Effector memory CD4-positive, alpha-beta T cell (primary cell): ENCODE data around the gene DLG1.

ENCODE experiments used
- DNase-seq, 3 donors: peaks; one replicate each; pipeline ENCODE4 v3.0.0-alpha.2; 2020
- H3K27ac ChIP-seq: 2 replicates; pipeline ENCODE4 v1.7.0; 2013; ENCODE audit warnings: mild to moderate bottlenecking, low read length, moderate library complexity; ENCODE audit not compliant: insufficient read depth, poor library complexity, severe bottlenecking
- H3K27me3 ChIP-seq: replicated peaks from 2 replicates; pipeline ENCODE4 v1.7.0; 2013; ENCODE audit warnings: mild to moderate bottlenecking, low read length; ENCODE audit not compliant: insufficient read depth, control insufficient read depth, poor library complexity, severe bottlenecking
- H3K36me3 ChIP-seq: 2 replicates; pipeline ENCODE4 v1.7.0; 2013; ENCODE audit warnings: mild to moderate bottlenecking, low read length, moderate library complexity; ENCODE audit not compliant: control insufficient read depth, insufficient read depth
- H3K4me1 ChIP-seq: 2 replicates; pipeline ENCODE4 v1.7.0; 2013; ENCODE audit warnings: low read length, mild to moderate bottlenecking; ENCODE audit not compliant: control insufficient read depth, insufficient read depth, poor library complexity, severe bottlenecking
- H3K4me3 ChIP-seq: 2 replicates; pipeline ENCODE4 v1.7.0; 2013; ENCODE audit warnings: low read length, low read depth, mild to moderate bottlenecking; ENCODE audit not compliant: insufficient read depth, poor library complexity, severe bottlenecking
- H3K9me3 ChIP-seq: 2 replicates; pipeline ENCODE4 v1.7.0; 2013; ENCODE audit warnings: mild to moderate bottlenecking, low read length, moderate library complexity; ENCODE audit not compliant: control insufficient read depth

DLG1 gene

GRCh38 chr3:197337656-197338055, 39.2 kb upstream of the DLG1 start:
- no peaks in the 10 kb centered on the region for H3K4me1 ChIP-seq
- no peaks in the 10 kb centered on the region for H3K9me3 ChIP-seq
- DNase-seq = no peak
- H3K4me3 ChIP-seq = no peak overlapping the region
- no peaks in the 10 kb centered on the region for H3K36me3 ChIP-seq
- H3K27me3 ChIP-seq = no peaks in the 10 kb centered on the region
- no peak overlapping the region for H3K27ac ChIP-seq

GRCh38 chr3:197337214-197337613, 38.8 kb upstream of the DLG1 start:
- no peaks in the 10 kb centered on the region for H3K4me1 ChIP-seq
- no peak overlapping the region for H3K4me3 ChIP-seq
- no peaks in the 10 kb centered on the region for H3K9me3 ChIP-seq
- no peak for DNase-seq
- no peaks in the 10 kb centered on the region for H3K36me3 ChIP-seq
- H3K27me3 ChIP-seq = no peaks in the 10 kb centered on the region
- no peak overlapping the region for H3K27ac ChIP-seq

DNA sequence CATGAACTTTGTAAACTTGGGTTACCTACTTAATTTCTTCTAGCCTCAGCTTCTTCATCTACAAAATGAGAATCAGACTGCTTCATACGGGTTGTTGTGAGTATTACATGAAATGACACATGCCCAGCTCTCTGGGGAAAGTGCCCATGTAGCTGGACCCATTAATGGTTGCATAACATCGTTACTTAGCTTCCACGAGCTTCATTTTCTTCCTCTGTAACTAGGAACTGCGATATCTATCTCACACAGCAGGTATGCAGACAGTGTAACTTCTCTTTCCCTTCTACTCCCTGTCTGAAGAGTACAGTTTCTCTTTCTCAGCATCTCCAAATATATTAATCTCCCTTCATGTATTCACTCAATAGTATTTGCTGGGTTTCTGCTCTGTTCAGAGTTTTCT, 37.9 kb upstream of the DLG1 start:
- Histone ChIP-seq H3K4me3 (no peak overlapping the region), H3K36me3 (no peaks in the 10 kb centered on the region), H3K9me3 (no peaks in the 10 kb centered on the region), H3K27me3 (no peaks in the 10 kb centered on the region), H3K27ac (no peak overlapping the region), H3K4me1 (no peaks in the 10 kb centered on the region)
- no peak for DNase-seq

- Histone ChIP-seq H3K27me3 (no peaks in the 10 kb centered on the region), H3K27ac (no peak overlapping the region), H3K9me3 (no peaks in the 10 kb centered on the region), H3K36me3 (no peaks in the 10 kb centered on the region), H3K4me1 (no peaks in the 10 kb centered on the region), H3K4me3 (no peak overlapping the region)
- DNase-seq = no peak
Measured at GRCh38 chr3:197335428-197336132, 37.2 kb upstream of the DLG1 start.

- DNase-seq = no peak
- Histone ChIP-seq H3K4me3 (no peak overlapping the region), H3K4me1 (no peaks in the 10 kb centered on the region), H3K36me3 (no peaks in the 10 kb centered on the region), H3K27ac (no peak overlapping the region), H3K9me3 (no peaks in the 10 kb centered on the region), H3K27me3 (no peaks in the 10 kb centered on the region)
Measured at GRCh38 chr3:197333901-197334639, 35.7 kb upstream of the DLG1 start.

DNA sequence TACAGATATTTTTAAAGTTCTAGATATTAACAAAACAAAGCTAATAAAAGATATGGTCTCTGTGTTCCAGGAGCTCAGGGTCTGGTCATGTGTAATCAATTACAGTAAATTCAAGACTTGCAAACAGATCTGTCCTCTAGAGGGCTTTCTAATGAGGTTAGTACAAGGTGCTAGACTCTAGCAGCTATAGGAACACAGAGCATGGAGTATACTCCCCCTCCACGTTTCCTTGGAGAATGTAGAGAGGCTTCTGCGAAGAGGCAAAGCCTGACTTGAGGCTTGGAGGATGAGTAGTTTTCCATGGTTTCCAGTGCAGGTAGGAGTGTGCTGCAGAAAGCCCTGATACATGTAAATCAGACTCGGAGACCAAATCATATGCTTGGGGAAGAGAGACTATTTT, 32.7 kb upstream of the DLG1 start:
- H3K27ac ChIP-seq = no peak overlapping the region
- no peak for DNase-seq

GRCh38 chr3:197329382-197329781, 31.0 kb upstream of the DLG1 start:
- H3K27me3 ChIP-seq = no peaks in the 10 kb centered on the region
- no peaks in the 10 kb centered on the region for H3K4me1 ChIP-seq
- H3K4me3 ChIP-seq = no peak overlapping the region
- no peak overlapping the region for H3K27ac ChIP-seq
- DNase-seq = no peak
- H3K9me3 ChIP-seq = no peaks in the 10 kb centered on the region
- no peaks in the 10 kb centered on the region for H3K36me3 ChIP-seq

More for the DNA sequence above, 32.7 kb upstream of the DLG1 start:
- no peaks in the 10 kb centered on the region for H3K36me3 ChIP-seq
- no peak overlapping the region for H3K4me3 ChIP-seq
- H3K9me3 ChIP-seq = no peaks in the 10 kb centered on the region
- H3K27me3 ChIP-seq = no peaks in the 10 kb centered on the region
- H3K4me1 ChIP-seq = no peaks in the 10 kb centered on the region

DNA sequence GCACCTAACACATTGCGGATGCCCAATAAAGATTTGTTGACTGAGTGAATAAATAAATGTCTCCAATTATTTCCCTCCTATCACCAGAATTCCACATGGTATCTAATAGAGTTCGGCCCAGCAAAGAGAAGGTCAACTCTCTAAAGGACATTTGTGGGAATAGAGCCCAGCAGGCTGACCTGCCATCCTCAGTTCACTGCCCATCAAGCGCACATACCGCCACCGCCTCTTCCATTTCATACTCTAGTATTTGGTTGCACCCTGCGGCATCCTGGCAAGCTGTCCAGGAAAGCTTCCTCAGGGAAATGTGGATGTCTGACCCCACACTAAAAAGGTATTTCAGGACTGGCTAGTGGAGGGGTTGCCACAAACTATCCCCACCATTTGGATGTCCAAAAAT, 29.8 kb upstream of the DLG1 start:
- H3K27me3 ChIP-seq = no peaks in the 10 kb centered on the region
- no peaks in the 10 kb centered on the region for H3K9me3 ChIP-seq

GRCh38 chr3:197327701-197328100, 29.3 kb upstream of the DLG1 start:
- H3K4me1 ChIP-seq = no peaks in the 10 kb centered on the region

More for the DNA sequence above, 29.8 kb upstream of the DLG1 start:
- DNase-seq = no peak
- no peak overlapping the region for H3K27ac ChIP-seq
- H3K36me3 ChIP-seq = no peaks in the 10 kb centered on the region
- H3K4me1 ChIP-seq = no peaks in the 10 kb centered on the region
- H3K4me3 ChIP-seq = no peak overlapping the region

GRCh38 chr3:197325773-197326172, 27.4 kb upstream of the DLG1 start:
- H3K9me3 ChIP-seq = no peaks in the 10 kb centered on the region
- DNase-seq = no peak
- H3K27ac ChIP-seq = no peak overlapping the region
- no peaks in the 10 kb centered on the region for H3K4me1 ChIP-seq
- H3K27me3 ChIP-seq = no peaks in the 10 kb centered on the region
- no peak overlapping the region for H3K4me3 ChIP-seq
- no peaks in the 10 kb centered on the region for H3K36me3 ChIP-seq

More at GRCh38 chr3:197327701-197328100, 29.3 kb upstream of the DLG1 start:
- H3K9me3 ChIP-seq = no peaks in the 10 kb centered on the region
- H3K27me3 ChIP-seq = no peaks in the 10 kb centered on the region
- no peak for DNase-seq
- H3K27ac ChIP-seq = no peak overlapping the region
- H3K36me3 ChIP-seq = no peaks in the 10 kb centered on the region
- H3K4me3 ChIP-seq = no peak overlapping the region
